Measurements from ENCODE around the gene FPR3.

The FPR3 gene

DNA sequence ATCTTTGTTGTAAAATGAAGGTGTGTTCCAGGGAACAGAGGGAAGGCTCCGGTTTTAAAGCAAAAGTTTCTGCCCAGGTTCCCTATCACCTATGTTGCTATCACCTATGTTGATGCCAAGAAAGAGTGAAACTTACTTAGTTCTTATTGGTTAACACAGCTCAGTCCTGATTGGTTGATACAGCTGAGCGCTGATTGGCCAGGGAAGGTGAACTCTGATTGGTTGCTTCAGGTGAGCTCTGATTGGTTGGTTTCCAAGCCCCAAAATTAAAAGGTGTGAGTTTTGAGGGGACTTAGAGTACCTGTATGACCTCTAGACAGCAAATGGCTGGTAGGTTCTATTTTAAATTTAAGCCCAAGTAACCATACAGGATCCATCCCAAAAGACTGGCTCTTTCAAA lies 42.2 kb downstream of the FPR3 start:
- TF ChIP-seq, protein P1, sequence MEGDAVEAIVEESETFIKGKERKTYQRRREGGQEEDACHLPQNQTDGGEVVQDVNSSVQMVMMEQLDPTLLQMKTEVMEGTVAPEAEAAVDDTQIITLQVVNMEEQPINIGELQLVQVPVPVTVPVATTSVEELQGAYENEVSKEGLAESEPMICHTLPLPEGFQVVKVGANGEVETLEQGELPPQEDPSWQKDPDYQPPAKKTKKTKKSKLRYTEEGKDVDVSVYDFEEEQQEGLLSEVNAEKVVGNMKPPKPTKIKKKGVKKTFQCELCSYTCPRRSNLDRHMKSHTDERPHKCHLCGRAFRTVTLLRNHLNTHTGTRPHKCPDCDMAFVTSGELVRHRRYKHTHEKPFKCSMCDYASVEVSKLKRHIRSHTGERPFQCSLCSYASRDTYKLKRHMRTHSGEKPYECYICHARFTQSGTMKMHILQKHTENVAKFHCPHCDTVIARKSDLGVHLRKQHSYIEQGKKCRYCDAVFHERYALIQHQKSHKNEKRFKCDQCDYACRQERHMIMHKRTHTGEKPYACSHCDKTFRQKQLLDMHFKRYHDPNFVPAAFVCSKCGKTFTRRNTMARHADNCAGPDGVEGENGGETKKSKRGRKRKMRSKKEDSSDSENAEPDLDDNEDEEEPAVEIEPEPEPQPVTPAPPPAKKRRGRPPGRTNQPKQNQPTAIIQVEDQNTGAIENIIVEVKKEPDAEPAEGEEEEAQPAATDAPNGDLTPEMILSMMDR (IDR thresholded peaks at IDR 0.05; ENCODE audit: low read depth, low read length), result no peak

GRCh38 chr19:51861870-51862622 lies 67.1 kb downstream of the FPR3 start:
- DNase-seq (ENCODE audit: extremely low read depth, low read depth), result no peak

More for the DNA sequence above, 42.2 kb downstream of the FPR3 start:
- DNase-seq (ENCODE audit: extremely low read depth, low read depth), result no peak

DNA sequence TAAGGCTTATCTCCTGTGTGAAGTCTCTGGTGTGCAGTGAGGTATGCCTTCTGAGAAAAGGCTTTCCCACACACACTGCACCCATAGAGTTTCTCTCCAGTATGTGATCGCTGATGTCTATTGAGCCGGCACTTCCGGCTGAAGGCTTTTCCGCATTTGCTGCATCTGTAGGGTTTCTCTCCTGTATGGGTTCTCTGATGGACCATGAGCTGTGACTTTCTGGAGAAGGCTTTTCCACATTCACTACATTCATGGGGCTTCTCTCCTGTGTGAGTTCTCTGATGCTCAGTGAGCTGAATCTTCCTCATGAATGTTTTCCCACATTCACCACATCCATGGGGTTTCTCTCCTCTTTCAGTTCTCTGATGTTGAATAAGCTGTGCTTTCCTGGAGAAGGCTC lies 78.1 kb downstream of the FPR3 start:
- no peak for DNase-seq (ENCODE audit: extremely low read depth, low read depth)
- TF ChIP-seq, protein P1 (IDR thresholded peaks at IDR 0.05; ENCODE audit: low read depth, low read length), result no peak

More at GRCh38 chr19:51861870-51862622, 67.1 kb downstream of the FPR3 start:
- TF ChIP-seq, protein P1 (IDR thresholded peaks at IDR 0.05; ENCODE audit: low read depth, low read length), result no peak
